ENCODE results near the gene CHST4.

CHST4 gene

DNA sequence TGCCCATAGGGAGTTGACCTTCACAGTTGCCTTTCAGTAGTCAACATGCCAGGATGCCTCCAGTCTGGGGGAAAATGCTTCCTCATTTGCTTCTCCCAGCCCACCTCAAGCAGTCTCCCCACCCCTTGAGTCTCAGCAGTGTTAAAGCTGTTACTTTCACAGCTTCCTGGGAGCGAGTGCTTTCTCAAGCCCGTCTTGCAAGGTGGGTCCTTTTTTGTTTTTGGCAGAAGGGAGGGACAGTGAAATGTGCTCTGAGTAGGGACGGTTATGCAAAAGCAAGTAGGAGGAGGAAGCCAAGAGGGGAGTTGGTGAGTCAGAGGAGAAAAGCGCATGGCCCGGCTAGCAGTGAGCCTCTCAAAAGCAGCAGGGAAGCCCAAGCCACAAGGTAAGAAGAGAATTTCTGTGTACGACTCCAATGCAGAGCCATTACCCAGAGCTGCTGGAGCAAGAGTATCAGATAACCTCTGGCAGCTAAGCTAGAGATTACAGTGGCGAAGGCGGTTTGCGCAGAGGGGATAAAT is at the start of gene CHST4:
Gene CHST4 (plus strand): TSS at position 316 of the 521 bp plus-strand sequence. CDS start 10,252 bp downstream, outside the sequence.
- no peak within 1 kb of the TSS; the same call in 1 of the 2 replicates for H3K27ac ChIP-seq
- peak; percentile 57 for DNase-seq (ENCODE audit: low spot score)
- TF ChIP-seq, protein P1, sequence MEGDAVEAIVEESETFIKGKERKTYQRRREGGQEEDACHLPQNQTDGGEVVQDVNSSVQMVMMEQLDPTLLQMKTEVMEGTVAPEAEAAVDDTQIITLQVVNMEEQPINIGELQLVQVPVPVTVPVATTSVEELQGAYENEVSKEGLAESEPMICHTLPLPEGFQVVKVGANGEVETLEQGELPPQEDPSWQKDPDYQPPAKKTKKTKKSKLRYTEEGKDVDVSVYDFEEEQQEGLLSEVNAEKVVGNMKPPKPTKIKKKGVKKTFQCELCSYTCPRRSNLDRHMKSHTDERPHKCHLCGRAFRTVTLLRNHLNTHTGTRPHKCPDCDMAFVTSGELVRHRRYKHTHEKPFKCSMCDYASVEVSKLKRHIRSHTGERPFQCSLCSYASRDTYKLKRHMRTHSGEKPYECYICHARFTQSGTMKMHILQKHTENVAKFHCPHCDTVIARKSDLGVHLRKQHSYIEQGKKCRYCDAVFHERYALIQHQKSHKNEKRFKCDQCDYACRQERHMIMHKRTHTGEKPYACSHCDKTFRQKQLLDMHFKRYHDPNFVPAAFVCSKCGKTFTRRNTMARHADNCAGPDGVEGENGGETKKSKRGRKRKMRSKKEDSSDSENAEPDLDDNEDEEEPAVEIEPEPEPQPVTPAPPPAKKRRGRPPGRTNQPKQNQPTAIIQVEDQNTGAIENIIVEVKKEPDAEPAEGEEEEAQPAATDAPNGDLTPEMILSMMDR (conservative IDR thresholded peaks at IDR 0.05; ENCODE audit: low read depth): no peak
- POLR2A ChIA-PET (ENCODE audit: low non-redundant PET): no interaction called here
- CTCF ChIA-PET: interaction anchor here (1.3 to 1.9 kb wide), 3 partner anchors 13 to 113 kb away, joined by 4 to 13 read pairs (median 6); no protein-coding TSS in a partner anchor

DNA sequence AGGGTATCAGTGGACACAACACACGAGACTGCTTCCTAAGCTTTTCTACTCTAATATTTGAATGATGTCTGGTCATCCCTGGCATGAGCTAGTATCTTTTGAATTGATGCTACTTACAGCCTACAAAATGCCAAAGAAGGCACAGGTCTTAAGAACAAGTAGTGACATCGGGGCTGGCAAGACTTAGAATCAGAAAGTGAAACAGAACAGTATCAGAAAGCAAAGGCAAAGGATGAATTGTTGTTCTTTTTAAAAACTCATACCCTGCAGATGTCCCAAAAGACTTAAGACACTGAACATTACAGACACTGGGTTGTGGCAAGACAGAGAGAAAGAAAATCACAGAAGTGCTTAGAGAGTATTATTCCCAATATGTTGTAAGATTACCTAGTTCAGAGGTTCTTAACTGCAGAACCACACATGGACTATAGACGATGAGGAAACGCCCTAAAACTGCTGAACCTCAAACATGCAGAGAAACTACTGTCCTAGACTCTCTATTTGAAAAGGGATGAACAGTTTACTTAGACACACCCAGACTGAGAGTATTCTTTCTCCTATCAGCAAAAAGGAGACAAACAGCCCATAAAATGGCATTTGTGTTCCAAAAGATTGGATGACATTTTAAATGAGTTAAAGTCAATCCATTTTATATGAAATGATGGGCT is 49.6 kb upstream of the CHST4 start:
- H3K27ac ChIP-seq: no peak overlapping the region
- TF ChIP-seq, protein P1 (conservative IDR thresholded peaks at IDR 0.05; ENCODE audit: low read depth): no peak
- no peak for DNase-seq (ENCODE audit: low spot score)
- CTCF ChIA-PET: interaction anchor here (0.6 kb wide), 1 partner anchor 789 kb away, joined by 3 read pairs; no protein-coding TSS in a partner anchor
- POLR2A ChIA-PET (ENCODE audit: low non-redundant PET): no interaction called here

DNA sequence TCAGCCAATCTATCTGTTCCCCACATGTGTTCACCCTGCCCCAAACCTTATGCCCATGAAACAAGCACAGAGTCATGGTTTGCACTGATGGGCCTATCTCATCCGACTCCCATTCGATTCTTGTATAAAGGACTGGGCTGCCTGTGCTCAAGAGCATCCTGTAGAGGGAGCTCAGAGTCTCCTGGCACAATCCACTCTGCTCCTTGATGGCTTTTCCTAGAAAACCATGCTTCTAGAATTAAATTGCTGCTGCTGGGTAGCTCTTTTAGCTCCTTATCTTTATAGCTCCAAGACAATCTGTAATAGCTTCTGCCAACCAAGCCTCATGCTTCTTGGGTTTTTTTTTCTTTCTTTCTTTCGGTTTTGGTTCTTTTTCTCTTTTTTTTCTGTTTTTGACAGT is 46.8 kb upstream of the CHST4 start:
- ChIA-PET POLR2A (ENCODE audit: low non-redundant PET) (no interaction called here), CTCF (no interaction called here)
- TF ChIP-seq, protein P1 (conservative IDR thresholded peaks at IDR 0.05; ENCODE audit: low read depth): no peak
- no peak for DNase-seq (ENCODE audit: low spot score)
- H3K27ac ChIP-seq: no peak overlapping the region

DNA sequence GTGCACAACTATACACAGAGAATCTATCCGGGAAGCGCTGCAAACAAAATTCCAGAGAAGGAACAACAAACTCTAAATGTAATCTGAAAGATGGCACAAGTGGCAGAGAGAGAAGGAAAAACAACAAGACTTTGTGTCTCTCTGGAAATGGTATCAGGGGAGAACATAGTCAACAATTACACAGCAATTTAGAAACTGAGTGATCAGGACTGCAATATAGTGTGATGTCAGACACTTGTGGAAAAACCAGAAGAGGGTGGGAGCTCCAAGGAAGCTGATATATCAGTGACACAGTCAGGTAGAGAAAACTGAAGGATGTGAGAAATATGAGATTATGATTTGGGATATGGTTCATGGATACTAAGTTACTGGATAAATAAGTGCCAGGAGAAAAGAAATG is 45.3 kb upstream of the CHST4 start:
- no peak overlapping the region for H3K27ac ChIP-seq
- ChIA-PET POLR2A (ENCODE audit: low non-redundant PET) (no interaction called here), CTCF (no interaction called here)
- no peak for DNase-seq (ENCODE audit: low spot score)
- TF ChIP-seq, protein P1 (conservative IDR thresholded peaks at IDR 0.05; ENCODE audit: low read depth): no peak

DNA sequence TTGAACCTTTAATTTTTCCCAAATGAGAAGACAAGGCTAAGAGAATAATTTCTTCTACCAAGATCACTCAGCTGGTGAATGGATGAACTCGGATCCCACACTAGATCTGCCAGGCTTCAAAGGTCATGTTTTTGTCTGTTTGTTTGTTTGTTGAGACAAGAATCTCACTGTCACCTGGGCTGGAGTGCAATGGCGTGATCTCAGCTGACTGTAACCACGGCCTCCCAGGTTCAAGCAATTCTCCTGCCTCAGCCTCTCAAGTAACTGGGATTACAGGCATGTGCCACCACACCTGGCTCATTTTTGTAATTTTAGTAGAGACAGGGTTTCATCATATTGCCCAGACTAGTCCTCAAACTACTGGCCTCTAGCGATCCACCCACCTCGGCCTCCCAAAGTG is 43.7 kb upstream of the CHST4 start:
- H3K27ac ChIP-seq: no peak overlapping the region
- ChIA-PET CTCF (no interaction called here), POLR2A (ENCODE audit: low non-redundant PET) (no interaction called here)
- TF ChIP-seq, protein P1 (conservative IDR thresholded peaks at IDR 0.05; ENCODE audit: low read depth): no peak
- DNase-seq (ENCODE audit: low spot score): no peak

DNA sequence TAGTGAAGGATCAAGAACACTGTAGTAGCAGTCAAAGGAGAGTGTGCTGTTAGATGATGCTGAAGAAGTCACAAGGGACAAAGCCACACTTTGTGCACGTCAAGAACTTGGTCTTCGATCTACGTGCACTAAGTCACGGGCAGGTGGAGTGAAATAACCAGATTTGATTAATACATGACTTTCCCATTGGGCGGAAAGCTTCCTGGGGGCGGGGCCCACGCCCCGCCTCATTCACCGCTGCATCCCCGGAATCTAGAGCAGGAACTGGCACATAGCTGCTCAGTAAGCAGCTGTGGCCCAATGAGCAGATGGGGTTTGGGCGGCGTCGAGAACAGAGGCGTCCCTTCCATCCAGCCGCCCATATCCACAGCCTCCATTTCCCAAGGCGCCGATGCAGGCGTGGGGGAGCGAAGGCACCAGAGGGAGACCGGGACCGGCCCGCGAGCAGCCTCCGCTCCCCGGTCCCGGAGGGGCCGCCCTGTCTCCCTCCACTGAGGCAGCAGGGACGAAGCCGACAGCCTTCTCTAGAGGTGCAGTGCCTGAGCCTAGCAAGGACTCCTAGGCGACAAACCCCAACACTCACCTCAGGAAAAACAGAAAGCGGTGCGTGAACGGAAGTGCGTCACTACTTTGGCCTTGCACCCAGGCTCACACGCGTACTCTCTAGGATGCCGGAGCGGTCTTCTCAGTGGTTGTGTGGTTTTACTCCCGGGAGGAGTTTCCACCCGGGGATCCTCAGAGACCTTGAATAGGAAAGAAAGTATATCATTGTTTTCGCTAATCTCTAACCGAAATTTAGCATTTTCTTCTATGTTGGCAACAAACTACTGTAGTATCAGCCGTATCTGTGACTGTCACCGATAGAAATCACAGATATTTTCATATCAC is 42.0 kb upstream of the CHST4 start:
- TF ChIP-seq, protein P1 (conservative IDR thresholded peaks at IDR 0.05; ENCODE audit: low read depth): no peak
- ChIA-PET POLR2A (ENCODE audit: low non-redundant PET) (interaction anchor here (0.7 to 1.5 kb wide), 2 partner anchors 20 to 22 kb away, joined by 3 to 7 read pairs; partner anchors contain the start of gene ZNF23), CTCF (interaction anchor here (1.1 to 1.3 kb wide), 2 partner anchors 22 to 127 kb away, joined by 3 to 5 read pairs; partner anchors contain the start of gene ZNF23)
- peak; percentile 83 for DNase-seq (ENCODE audit: low spot score)
- peak overlapping the region; percentile 83 for H3K27ac ChIP-seq

Measured in RWPE1 (cell line).